CD4-positive, alpha-beta T cell (primary cell): ENCODE measurements around the gene HNRNPAB. TPM values are rescaled to one million over a fixed set of nuclear protein-coding genes. Genes with fewer than 3 reads are reported as not detected.

Experiments
- ATAC-seq: fragments of 200-7000 bp; cut with Tn5 transposase; one replicate; pipeline ENCODE4 v1.10.0; 2022; ENCODE audit warnings: mild to moderate bottlenecking; ENCODE audit not compliant: poor library complexity
- CTCF ChIA-PET: fragments of 350-600 bp; sonication (Branson Sonifier 250); formaldehyde crosslinking; loops from one replicate; lab custom pipeline; 2021; ENCODE audit warnings: antibody characterized with exemption, inconsistent platforms; lab: Charles Lee
- POLR2A ChIA-PET: fragments of 350-600 bp; sonication (Branson Sonifier 250); formaldehyde crosslinking; loops from one replicate; lab custom pipeline; 2021; ENCODE audit warnings: antibody characterized with exemption, inconsistent platforms; lab: Charles Lee
- DNase-seq, 14 experiments: peaks; one replicate each; pipeline ENCODE4 v3.0.0-alpha.2; 2013 to 2020; ENCODE audit warnings: mixed read lengths in 2 of 14
- H3K27ac ChIP-seq, 2 donors: one replicate each; pipeline versions ENCODE4 v1.5.1 to v1.7.0; 2013; ENCODE audit warnings: low read length in 2 of 2, low read depth in 1 of 2, mild to moderate bottlenecking in 1 of 2
- H3K27me3 ChIP-seq, 2 experiments: 1 replicate in 1 of 2; 2 replicates in 1 of 2; pipeline versions ENCODE4 v1.6.1 to v1.7.0; 2013; ENCODE audit warnings: low read length in 2 of 2, control low read depth in 1 of 2, mild to moderate bottlenecking in 1 of 2, moderate library complexity in 1 of 2; ENCODE audit not compliant: insufficient read depth in 2 of 2, control insufficient read depth in 1 of 2
- H3K36me3 ChIP-seq: one replicate; pipeline ENCODE4 v1.6.1; 2013; ENCODE audit warnings: low read length, control low read depth; ENCODE audit not compliant: insufficient read depth
- H3K4me1 ChIP-seq: one replicate; pipeline ENCODE4 v1.6.1; 2013; ENCODE audit warnings: low read length, control low read depth; ENCODE audit not compliant: insufficient read depth
- H3K4me3 ChIP-seq: one replicate; pipeline ENCODE4 v1.5.1; 2013; ENCODE audit warnings: mild to moderate bottlenecking, low read length, moderate library complexity
- H3K9me3 ChIP-seq, 2 experiments: 1 replicate in 1 of 2; 2 replicates in 1 of 2; pipeline versions ENCODE4 v1.6.1 to v1.7.0; 2013; ENCODE audit warnings: low read length in 2 of 2, mild to moderate bottlenecking in 2 of 2, control low read depth in 1 of 2, moderate library complexity in 1 of 2; ENCODE audit not compliant: control insufficient read depth in 1 of 2, insufficient read depth in 1 of 2
- H3K27ac Mint-ChIP-seq: one replicate; pipeline ENCODE4 v1.8.0; 2020; ENCODE audit warnings: mixed read lengths
- H3K27me3 Mint-ChIP-seq: one replicate; pipeline ENCODE4 v1.8.0; 2021; ENCODE audit warnings: mixed read lengths
- H3K36me3 Mint-ChIP-seq: one replicate; pipeline ENCODE4 v1.8.0; 2021; ENCODE audit warnings: low read depth, mixed read lengths
- H3K4me1 Mint-ChIP-seq: one replicate; pipeline ENCODE4 v1.8.0; 2021; ENCODE audit warnings: low read depth, mixed read lengths
- H3K4me3 Mint-ChIP-seq: one replicate; pipeline ENCODE4 v1.8.0; 2020; ENCODE audit warnings: mild to moderate bottlenecking, mixed read lengths
- H3K9me3 Mint-ChIP-seq: one replicate; pipeline ENCODE4 v1.8.0; 2020; ENCODE audit warnings: mixed read lengths
- CTCF ChIP-seq: fragments of 200-600 bp; IDR thresholded peaks from one replicate; pipeline ENCODE4 v1.8.0; 2022; ENCODE audit warnings: antibody characterized with exemption, mild to moderate bottlenecking
- intact Hi-C, 2 experiments: fragments of 100-400 bp; cut with DNase I in 1 of 2; cut with micrococcal nuclease in 1 of 2; formaldehyde crosslinking; loops; one replicate each; pipeline versions ENCODE4 v1.15.1 to v1.9.0; 2023 to 2025; cut with DNase I, micrococcal nuclease
- total RNA-seq, 174 experiments: library from RNA in 2 of 174; stranded (reverse) in 2 of 174; gene quantifications; one replicate each; pipeline ENCODE4 v1.2.3 and lab custom pipeline; 2021 to 2026

Gene HNRNPAB
- total RNA-seq, 2 experiments from 2014 or later: 63.6 to 68.9 TPM

- H3K4me3 ChIP-seq: no peak overlapping the region
- Mint-ChIP-seq H3K27me3 (no peaks in the 10 kb centered on the region), H3K27ac (peak overlapping the region; percentile 34), H3K36me3 (no peaks in the 10 kb centered on the region), H3K4me3 (no peak overlapping the region), H3K4me1 (peaks cover 30% of the 10 kb centered on the region), H3K9me3 (no peaks in the 10 kb centered on the region)
- CTCF ChIA-PET: no interaction called here
- no peaks in the 10 kb centered on the region for H3K27me3 ChIP-seq
- POLR2A ChIA-PET: interaction anchor here (1.4 kb wide), 1 partner anchor 9 kb away, joined by 5 read pairs; the partner anchor contains the start of gene PHYKPL
- ATAC-seq (no peak), DNase-seq (peak in 1 of 14 experiments; percentile 42)
- intact Hi-C loops: no loop called here
- no peak for TF ChIP-seq CTCF
- peaks cover 48% of the 10 kb centered on the region for H3K4me1 ChIP-seq
- H3K27ac ChIP-seq: no peak overlapping the region
- no peaks in the 10 kb centered on the region for H3K36me3 ChIP-seq
- no peaks in the 10 kb centered on the region for H3K9me3 ChIP-seq
Observed at GRCh38 chr5:178241688-178242231, 37.4 kb downstream of the HNRNPAB start.

GRCh38 chr5:178242416-178242815 is 38.1 kb downstream of the HNRNPAB start:
- peaks cover 43% of the 10 kb centered on the region for H3K4me1 ChIP-seq
- CTCF ChIA-PET: no interaction called here
- H3K4me3 Mint-ChIP-seq: peak overlapping the region; percentile 23
- H3K9me3 ChIP-seq: no peaks in the 10 kb centered on the region
- peaks cover 30% of the 10 kb centered on the region for H3K4me1 Mint-ChIP-seq
- no peak overlapping the region for H3K27ac ChIP-seq
- DNase-seq (no peak), ATAC-seq (no peak)
- POLR2A ChIA-PET: no interaction called here
- intact Hi-C loops: no loop called here
- H3K27me3 ChIP-seq: no peaks in the 10 kb centered on the region
- no peaks in the 10 kb centered on the region for H3K9me3 Mint-ChIP-seq
- no peak overlapping the region for H3K4me3 ChIP-seq
- no peaks in the 10 kb centered on the region for H3K36me3 Mint-ChIP-seq
- TF ChIP-seq CTCF: no peak
- H3K27ac Mint-ChIP-seq: peak overlapping the region; percentile 34
- H3K27me3 Mint-ChIP-seq: no peaks in the 10 kb centered on the region
- H3K36me3 ChIP-seq: no peaks in the 10 kb centered on the region

GRCh38 chr5:178244576-178244975 is 40.2 kb downstream of the HNRNPAB start:
- Histone ChIP-seq H3K9me3 (no peaks in the 10 kb centered on the region), H3K27me3 (no peaks in the 10 kb centered on the region), H3K36me3 (no peaks in the 10 kb centered on the region), H3K4me1 (peaks cover 45% of the 10 kb centered on the region), H3K4me3 (no peak overlapping the region), H3K27ac (no peak overlapping the region)
- ATAC-seq (no peak), DNase-seq (no peak)
- intact Hi-C loops: no loop called here
- Mint-ChIP-seq H3K4me1 (peaks cover 19% of the 10 kb centered on the region), H3K9me3 (no peaks in the 10 kb centered on the region), H3K4me3 (no peak overlapping the region), H3K36me3 (no peaks in the 10 kb centered on the region), H3K27me3 (no peaks in the 10 kb centered on the region), H3K27ac (no peak overlapping the region)
- POLR2A ChIA-PET: no interaction called here
- CTCF ChIA-PET: no interaction called here
- TF ChIP-seq CTCF: no peak
